HCT116 (cell line): ENCODE results near the gene PPT2. TPM values are rescaled to one million over a fixed set of nuclear protein-coding genes. Genes with fewer than 3 reads are reported as not detected.

Experiments used
- ATAC-seq: fragments of 200-7000 bp; cut with Tn5 transposase; 2 replicates; pipeline ENCODE4 v1.9.1; 2020; ENCODE audit warnings: mild to moderate bottlenecking, moderate library complexity
- BruUV-seq: library from RNA; stranded (reverse); fragments of 400-500 nt; replicated peaks from 2 replicates; lab custom pipeline; 2021; lab: Mats Ljungman, UMichigan
- CTCF ChIA-PET: fragments of 300-600 bp; sonication (Branson Sonifier 250); formaldehyde crosslinking; loops from one replicate; lab custom pipeline; 2021; ENCODE audit warnings: antibody characterized with exemption; lab: Charles Lee
- POLR2A ChIA-PET: fragments of 300-600, 350-600 bp; sonication (Branson Sonifier 250); formaldehyde crosslinking; loops from one replicate; lab custom pipeline; 2021; ENCODE audit warnings: antibody characterized with exemption; lab: Charles Lee
- RAD21 ChIA-PET, 2 experiments: fragments of 300-600 bp; sonication (Branson Sonifier 250); formaldehyde crosslinking; loops; one replicate each; lab custom pipeline; 2023; ENCODE audit warnings: low total read pairs in 2 of 2; ENCODE audit not compliant: uncharacterized antibody in 2 of 2, unreplicated experiment in 2 of 2, low non-redundant PET in 1 of 2; lab: Charles Lee
- DNase-seq: peaks from one replicate; pipeline ENCODE4 v3.0.0-alpha.2; 2010; ENCODE audit warnings: low read depth, low spot score
- H2AFZ ChIP-seq: fragments of 200-600 bp; shearing (Covaris generic), sonication (generic); 2 replicates; pipeline ENCODE4 v1.6.1; 2017; ENCODE audit warnings: low read depth, mixed run types, mixed read lengths, antibody characterized with exemption, low read length; ENCODE audit not compliant: poor library complexity, severe bottlenecking
- H3K27ac ChIP-seq: 2 replicates; pipeline ENCODE4 v1.5.1; 2012; ENCODE audit warnings: low read depth, low read length
- H3K27me3 ChIP-seq: fragments of 200-600 bp; sonication (generic); 2 replicates; pipeline ENCODE4 v1.6.1; 2016; ENCODE audit warnings: mixed run types, low read length, mixed read lengths; ENCODE audit not compliant: insufficient read depth
- H3K36me3 ChIP-seq, 2 experiments: fragments of 200-500 bp in 1 of 2; fragments of 200-600 bp in 1 of 2; sonication (Bioruptor generic) in 1 of 2; sonication (generic) in 1 of 2; 2 replicates each; pipeline versions ENCODE4 v1.5.1 to v1.6.1; 2014 to 2016; ENCODE audit warnings: low read length in 2 of 2, inconsistent platforms in 1 of 2, mixed read lengths in 1 of 2, mixed run types in 1 of 2; ENCODE audit not compliant: insufficient read depth in 2 of 2, control insufficient read depth in 1 of 2
- H3K4me1 ChIP-seq, 2 experiments: fragments of 200-600 bp in 1 of 2; sonication (generic) in 1 of 2; 2 replicates each; pipeline versions ENCODE4 v1.5.1 to v1.6.1; 2012 to 2017; ENCODE audit warnings: low read length in 2 of 2, inconsistent platforms in 1 of 2, mild to moderate bottlenecking in 1 of 2, mixed read lengths in 1 of 2, mixed run types in 1 of 2, moderate library complexity in 1 of 2; ENCODE audit not compliant: insufficient read depth in 2 of 2, control insufficient read depth in 1 of 2
- H3K4me2 ChIP-seq: fragments of 200-600 bp; sonication (generic); 2 replicates; pipeline ENCODE4 v1.6.1; 2017; ENCODE audit warnings: mixed run types, low read length, mixed read lengths
- H3K4me3 ChIP-seq, 2 experiments: fragments of 200-600 bp in 1 of 2; sonication (generic) in 1 of 2; replicated peaks in 1 of 2; 2 replicates each; pipeline ENCODE4 v1.5.1; 2011 to 2016; ENCODE audit warnings: low read length in 2 of 2, control low read depth in 1 of 2, low read depth in 1 of 2, mild to moderate bottlenecking in 1 of 2, mixed read lengths in 1 of 2, mixed run types in 1 of 2
- H3K79me2 ChIP-seq: fragments of 200-600 bp; sonication (generic); 2 replicates; pipeline ENCODE4 v1.6.1; 2017; ENCODE audit warnings: mild to moderate bottlenecking, mixed run types, low read length, moderate library complexity, mixed read lengths; ENCODE audit not compliant: insufficient read depth
- H3K9ac ChIP-seq: fragments of 200-600 bp; sonication (generic); 2 replicates; pipeline ENCODE4 v1.6.1; 2016; ENCODE audit warnings: low read length, mixed read lengths
- H3K9me2 ChIP-seq: fragments of 200-600 bp; sonication (generic), shearing (Covaris generic); 2 replicates; pipeline ENCODE4 v1.6.1; 2017; ENCODE audit warnings: mixed run types, mild to moderate bottlenecking, moderate library complexity; ENCODE audit not compliant: insufficient read depth
- H3K9me3 ChIP-seq, 2 experiments: fragments of 200-500 bp in 1 of 2; fragments of 200-600 bp in 1 of 2; sonication (Bioruptor generic) in 1 of 2; sonication (generic) in 1 of 2; 2 replicates each; pipeline ENCODE4 v1.6.1; 2014 to 2017; ENCODE audit warnings: low read length in 2 of 2, mixed read lengths in 2 of 2, inconsistent platforms in 1 of 2, low read depth in 1 of 2, mild to moderate bottlenecking in 1 of 2, mixed run types in 1 of 2, moderate library complexity in 1 of 2; ENCODE audit not compliant: control insufficient read depth in 1 of 2, insufficient read depth in 1 of 2
- H4K20me1 ChIP-seq: fragments of 200-600 bp; sonication (generic), shearing (Covaris generic); 2 replicates; pipeline ENCODE4 v1.6.1; 2017; ENCODE audit warnings: mixed run types, mild to moderate bottlenecking, moderate library complexity; ENCODE audit not compliant: insufficient read depth
- EGR1 ChIP-seq: IDR thresholded peaks from 2 replicates; pipeline ENCODE4 v1.6.1; 2012; ENCODE audit warnings: low read depth
- ELF1 ChIP-seq: IDR thresholded peaks from 2 replicates; pipeline ENCODE4 v1.6.1; 2012; ENCODE audit warnings: low read depth, borderline replicate concordance
- EZH2phosphoT487 ChIP-seq: fragments of 200-600 bp; IDR thresholded peaks from 2 replicates; pipeline ENCODE4 v1.6.1; 2018; ENCODE audit warnings: antibody characterized with exemption, borderline replicate concordance
- FOSL1 ChIP-seq: IDR thresholded peaks from 2 replicates; pipeline ENCODE4 v1.6.1; 2012; ENCODE audit warnings: low read depth
- POLR2AphosphoS5 ChIP-seq: IDR thresholded peaks from 2 replicates; pipeline ENCODE4 v1.6.1; 2011; ENCODE audit warnings: mild to moderate bottlenecking, low read depth, low read length, moderate library complexity
- RAD21 ChIP-seq: IDR thresholded peaks from 2 replicates; pipeline ENCODE4 v1.6.1; 2012; ENCODE audit warnings: low read depth, mild to moderate bottlenecking
- SIN3A ChIP-seq: IDR thresholded peaks from 2 replicates; pipeline ENCODE4 v1.6.1; 2012; ENCODE audit warnings: low read depth
- SRF ChIP-seq: IDR thresholded peaks from 2 replicates; pipeline ENCODE4 v1.6.1; 2012; ENCODE audit warnings: low read depth
- YY1 ChIP-seq: IDR thresholded peaks from 2 replicates; pipeline ENCODE4 v1.6.1; 2011; ENCODE audit warnings: low read length, low read depth, moderate library complexity, mild to moderate bottlenecking; ENCODE audit not compliant: insufficient replicate concordance; ENCODE audit errors: extremely low read depth
- ZFX ChIP-seq: fragments of 450-650 bp; IDR thresholded peaks from 2 replicates; pipeline ENCODE4 v1.6.1; 2017
- ZNF274 ChIP-seq: fragments of 200-500 bp; sonication (Bioruptor generic); IDR thresholded peaks from 2 replicates; pipeline ENCODE4 v1.6.1; 2014; ENCODE audit warnings: mild to moderate bottlenecking, low read depth, low read length, inconsistent platforms
- intact Hi-C: fragments of 100-400 bp; cut with micrococcal nuclease; formaldehyde crosslinking; loops from 2 replicates; pipeline ENCODE4 v1.10.0; 2022
- total RNA-seq: library from RNA; stranded (reverse); gene quantifications from one replicate; pipeline ENCODE4 v1.2.1, GENCODE V29; 2021; ENCODE audit not compliant: unreplicated experiment
- TF ChIP-seq, protein P1 (sequence below): IDR thresholded peaks from 2 replicates; pipeline ENCODE4 v1.6.1; 2012; ENCODE audit warnings: low read depth
- TF ChIP-seq, protein P2 (sequence below): IDR thresholded peaks from 2 replicates; pipeline ENCODE4 v1.6.1; 2012

Gene PPT2
- total RNA-seq, 1 experiment from 2014 or later = 21.0 TPM

DNA sequence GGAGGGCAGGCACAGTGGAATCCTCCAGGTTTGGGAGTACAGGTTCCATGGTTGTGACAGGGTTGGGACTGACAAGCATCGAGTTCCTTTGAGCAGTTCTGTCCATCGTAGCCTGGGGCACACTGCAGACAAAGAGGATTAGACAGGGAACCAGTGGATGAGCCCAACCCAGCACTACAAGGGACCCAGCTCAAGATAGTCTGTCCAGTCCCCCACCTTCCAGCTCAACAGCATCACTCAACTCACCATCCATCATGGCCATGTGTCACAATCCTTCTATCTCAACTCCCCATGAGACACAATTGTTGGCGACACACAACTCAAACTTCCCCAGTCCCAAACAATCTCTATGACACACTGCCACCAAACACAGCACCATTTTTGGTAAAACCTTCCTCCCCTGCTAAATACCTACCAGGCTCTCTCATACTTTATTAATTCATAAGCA, 50.4 kb downstream of the PPT2 start:
- H3K4me2 ChIP-seq = no peak overlapping the region
- H3K9ac ChIP-seq = no peak overlapping the region
- H2AFZ ChIP-seq = no peak overlapping the region
- ATAC-seq (no peak), DNase-seq (no peak)
- no TSS peak for BruUV-seq
- no peaks in the 10 kb centered on the region for H3K9me2 ChIP-seq
- H3K27ac ChIP-seq = no peak overlapping the region
- intact Hi-C loops = no loop called here
- no peak overlapping the region for H3K4me3 ChIP-seq
- H3K36me3 ChIP-seq = no peaks in the 10 kb centered on the region
- ChIA-PET RAD21 (no interaction called here), POLR2A (interaction anchor here (0.8 kb wide), 1 partner anchor 9 kb away, joined by 4 read pairs; no protein-coding TSS in a partner anchor), CTCF (no interaction called here)
- no peaks in the 10 kb centered on the region for H4K20me1 ChIP-seq
- H3K27me3 ChIP-seq = 0 out of 2 replicates have a peak, but pooled peaks cover 3% of the 10 kb centered on the region
- H3K79me2 ChIP-seq = no peaks in the 10 kb centered on the region
- H3K9me3 ChIP-seq = no peaks in the 10 kb centered on the region
- H3K4me1 ChIP-seq = no peaks in the 10 kb centered on the region
- TF ChIP-seq EZH2phosphoT487 = no peak
- TF ChIP-seq EGR1 = no peak
- TF ChIP-seq ZNF274 = no peak
- TF ChIP-seq SRF = no peak
- TF ChIP-seq, protein P1, sequence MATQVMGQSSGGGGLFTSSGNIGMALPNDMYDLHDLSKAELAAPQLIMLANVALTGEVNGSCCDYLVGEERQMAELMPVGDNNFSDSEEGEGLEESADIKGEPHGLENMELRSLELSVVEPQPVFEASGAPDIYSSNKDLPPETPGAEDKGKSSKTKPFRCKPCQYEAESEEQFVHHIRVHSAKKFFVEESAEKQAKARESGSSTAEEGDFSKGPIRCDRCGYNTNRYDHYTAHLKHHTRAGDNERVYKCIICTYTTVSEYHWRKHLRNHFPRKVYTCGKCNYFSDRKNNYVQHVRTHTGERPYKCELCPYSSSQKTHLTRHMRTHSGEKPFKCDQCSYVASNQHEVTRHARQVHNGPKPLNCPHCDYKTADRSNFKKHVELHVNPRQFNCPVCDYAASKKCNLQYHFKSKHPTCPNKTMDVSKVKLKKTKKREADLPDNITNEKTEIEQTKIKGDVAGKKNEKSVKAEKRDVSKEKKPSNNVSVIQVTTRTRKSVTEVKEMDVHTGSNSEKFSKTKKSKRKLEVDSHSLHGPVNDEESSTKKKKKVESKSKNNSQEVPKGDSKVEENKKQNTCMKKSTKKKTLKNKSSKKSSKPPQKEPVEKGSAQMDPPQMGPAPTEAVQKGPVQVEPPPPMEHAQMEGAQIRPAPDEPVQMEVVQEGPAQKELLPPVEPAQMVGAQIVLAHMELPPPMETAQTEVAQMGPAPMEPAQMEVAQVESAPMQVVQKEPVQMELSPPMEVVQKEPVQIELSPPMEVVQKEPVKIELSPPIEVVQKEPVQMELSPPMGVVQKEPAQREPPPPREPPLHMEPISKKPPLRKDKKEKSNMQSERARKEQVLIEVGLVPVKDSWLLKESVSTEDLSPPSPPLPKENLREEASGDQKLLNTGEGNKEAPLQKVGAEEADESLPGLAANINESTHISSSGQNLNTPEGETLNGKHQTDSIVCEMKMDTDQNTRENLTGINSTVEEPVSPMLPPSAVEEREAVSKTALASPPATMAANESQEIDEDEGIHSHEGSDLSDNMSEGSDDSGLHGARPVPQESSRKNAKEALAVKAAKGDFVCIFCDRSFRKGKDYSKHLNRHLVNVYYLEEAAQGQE = no peak
- TF ChIP-seq FOSL1 = no peak
- TF ChIP-seq ELF1 = no peak
- TF ChIP-seq, protein P2, sequence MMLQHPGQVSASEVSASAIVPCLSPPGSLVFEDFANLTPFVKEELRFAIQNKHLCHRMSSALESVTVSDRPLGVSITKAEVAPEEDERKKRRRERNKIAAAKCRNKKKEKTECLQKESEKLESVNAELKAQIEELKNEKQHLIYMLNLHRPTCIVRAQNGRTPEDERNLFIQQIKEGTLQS = no peak
- no peak for TF ChIP-seq ZFX
- no peak for TF ChIP-seq SIN3A
- no peak for TF ChIP-seq YY1
- no peak for TF ChIP-seq RAD21
- no peak for TF ChIP-seq POLR2AphosphoS5
